HCT116 (cell line): ENCODE data around the gene GPM6B. TPM values are rescaled to one million over a fixed set of nuclear protein-coding genes. Genes with fewer than 3 reads are reported as not detected.
A peak's percentile ranks its signal among the peaks of the same experiment; 100 is the strongest.
"Not testable (repeated sequence)": the region's sequence is repeated elsewhere in the genome, so short reads cannot be mapped to it uniquely, and the experiment has no call there.

Experiments used
- ATAC-seq: fragments of 200-7000 bp; cut with Tn5 transposase; 2 replicates; pipeline ENCODE4 v1.9.1; 2020; ENCODE audit warnings: mild to moderate bottlenecking, moderate library complexity
- BruUV-seq: library from RNA; stranded (reverse); fragments of 400-500 nt; replicated peaks from 2 replicates; lab custom pipeline; 2021; lab: Mats Ljungman, UMichigan
- CTCF ChIA-PET: fragments of 300-600 bp; sonication (Branson Sonifier 250); formaldehyde crosslinking; loops from one replicate; lab custom pipeline; 2021; ENCODE audit warnings: antibody characterized with exemption; lab: Charles Lee
- POLR2A ChIA-PET: fragments of 300-600, 350-600 bp; sonication (Branson Sonifier 250); formaldehyde crosslinking; loops from one replicate; lab custom pipeline; 2021; ENCODE audit warnings: antibody characterized with exemption; lab: Charles Lee
- RAD21 ChIA-PET, 2 experiments: fragments of 300-600 bp; sonication (Branson Sonifier 250); formaldehyde crosslinking; loops; one replicate each; lab custom pipeline; 2023; ENCODE audit warnings: low total read pairs in 2 of 2; ENCODE audit not compliant: uncharacterized antibody in 2 of 2, unreplicated experiment in 2 of 2, low non-redundant PET in 1 of 2; lab: Charles Lee
- DNase-seq: peaks from one replicate; pipeline ENCODE4 v3.0.0-alpha.2; 2010; ENCODE audit warnings: low read depth, low spot score
- H2AFZ ChIP-seq: fragments of 200-600 bp; shearing (Covaris generic), sonication (generic); 2 replicates; pipeline ENCODE4 v1.6.1; 2017; ENCODE audit warnings: low read depth, mixed run types, mixed read lengths, antibody characterized with exemption, low read length; ENCODE audit not compliant: poor library complexity, severe bottlenecking
- H3K27ac ChIP-seq: 2 replicates; pipeline ENCODE4 v1.5.1; 2012; ENCODE audit warnings: low read depth, low read length
- H3K27me3 ChIP-seq: fragments of 200-600 bp; sonication (generic); 2 replicates; pipeline ENCODE4 v1.6.1; 2016; ENCODE audit warnings: mixed run types, low read length, mixed read lengths; ENCODE audit not compliant: insufficient read depth
- H3K36me3 ChIP-seq, 2 experiments: fragments of 200-500 bp in 1 of 2; fragments of 200-600 bp in 1 of 2; sonication (Bioruptor generic) in 1 of 2; sonication (generic) in 1 of 2; 2 replicates each; pipeline versions ENCODE4 v1.5.1 to v1.6.1; 2014 to 2016; ENCODE audit warnings: low read length in 2 of 2, inconsistent platforms in 1 of 2, mixed read lengths in 1 of 2, mixed run types in 1 of 2; ENCODE audit not compliant: insufficient read depth in 2 of 2, control insufficient read depth in 1 of 2
- H3K4me1 ChIP-seq, 2 experiments: fragments of 200-600 bp in 1 of 2; sonication (generic) in 1 of 2; 2 replicates each; pipeline versions ENCODE4 v1.5.1 to v1.6.1; 2012 to 2017; ENCODE audit warnings: low read length in 2 of 2, inconsistent platforms in 1 of 2, mild to moderate bottlenecking in 1 of 2, mixed read lengths in 1 of 2, mixed run types in 1 of 2, moderate library complexity in 1 of 2; ENCODE audit not compliant: insufficient read depth in 2 of 2, control insufficient read depth in 1 of 2
- H3K4me2 ChIP-seq: fragments of 200-600 bp; sonication (generic); 2 replicates; pipeline ENCODE4 v1.6.1; 2017; ENCODE audit warnings: mixed run types, low read length, mixed read lengths
- H3K4me3 ChIP-seq, 2 experiments: fragments of 200-600 bp in 1 of 2; sonication (generic) in 1 of 2; replicated peaks in 1 of 2; 2 replicates each; pipeline ENCODE4 v1.5.1; 2011 to 2016; ENCODE audit warnings: low read length in 2 of 2, control low read depth in 1 of 2, low read depth in 1 of 2, mild to moderate bottlenecking in 1 of 2, mixed read lengths in 1 of 2, mixed run types in 1 of 2
- H3K79me2 ChIP-seq: fragments of 200-600 bp; sonication (generic); 2 replicates; pipeline ENCODE4 v1.6.1; 2017; ENCODE audit warnings: mild to moderate bottlenecking, mixed run types, low read length, moderate library complexity, mixed read lengths; ENCODE audit not compliant: insufficient read depth
- H3K9ac ChIP-seq: fragments of 200-600 bp; sonication (generic); 2 replicates; pipeline ENCODE4 v1.6.1; 2016; ENCODE audit warnings: low read length, mixed read lengths
- H3K9me2 ChIP-seq: fragments of 200-600 bp; sonication (generic), shearing (Covaris generic); 2 replicates; pipeline ENCODE4 v1.6.1; 2017; ENCODE audit warnings: mixed run types, mild to moderate bottlenecking, moderate library complexity; ENCODE audit not compliant: insufficient read depth
- H3K9me3 ChIP-seq, 2 experiments: fragments of 200-500 bp in 1 of 2; fragments of 200-600 bp in 1 of 2; sonication (Bioruptor generic) in 1 of 2; sonication (generic) in 1 of 2; 2 replicates each; pipeline ENCODE4 v1.6.1; 2014 to 2017; ENCODE audit warnings: low read length in 2 of 2, mixed read lengths in 2 of 2, inconsistent platforms in 1 of 2, low read depth in 1 of 2, mild to moderate bottlenecking in 1 of 2, mixed run types in 1 of 2, moderate library complexity in 1 of 2; ENCODE audit not compliant: control insufficient read depth in 1 of 2, insufficient read depth in 1 of 2
- H4K20me1 ChIP-seq: fragments of 200-600 bp; sonication (generic), shearing (Covaris generic); 2 replicates; pipeline ENCODE4 v1.6.1; 2017; ENCODE audit warnings: mixed run types, mild to moderate bottlenecking, moderate library complexity; ENCODE audit not compliant: insufficient read depth
- CEBPB ChIP-seq: IDR thresholded peaks from 2 replicates; pipeline ENCODE4 v1.6.1; 2012; ENCODE audit warnings: low read depth
- EGR1 ChIP-seq: IDR thresholded peaks from 2 replicates; pipeline ENCODE4 v1.6.1; 2012; ENCODE audit warnings: low read depth
- EZH2phosphoT487 ChIP-seq: fragments of 200-600 bp; IDR thresholded peaks from 2 replicates; pipeline ENCODE4 v1.6.1; 2018; ENCODE audit warnings: antibody characterized with exemption, borderline replicate concordance
- FOSL1 ChIP-seq: IDR thresholded peaks from 2 replicates; pipeline ENCODE4 v1.6.1; 2012; ENCODE audit warnings: low read depth
- JUND ChIP-seq: IDR thresholded peaks from 2 replicates; pipeline ENCODE4 v1.6.1; 2012
- POLR2A ChIP-seq: IDR thresholded peaks from 2 replicates; pipeline ENCODE4 v1.7.0; 2011; ENCODE audit warnings: borderline replicate concordance; ENCODE audit not compliant: insufficient read depth, insufficient read length; ENCODE audit errors: extremely low read depth
- POLR2AphosphoS5 ChIP-seq: IDR thresholded peaks from 2 replicates; pipeline ENCODE4 v1.6.1; 2011; ENCODE audit warnings: mild to moderate bottlenecking, low read depth, low read length, moderate library complexity
- RAD21 ChIP-seq: IDR thresholded peaks from 2 replicates; pipeline ENCODE4 v1.6.1; 2012; ENCODE audit warnings: low read depth, mild to moderate bottlenecking
- REST ChIP-seq: IDR thresholded peaks from 2 replicates; pipeline ENCODE4 v1.6.1; 2012; ENCODE audit warnings: low read depth
- SIN3A ChIP-seq: IDR thresholded peaks from 2 replicates; pipeline ENCODE4 v1.6.1; 2012; ENCODE audit warnings: low read depth
- SRF ChIP-seq: IDR thresholded peaks from 2 replicates; pipeline ENCODE4 v1.6.1; 2012; ENCODE audit warnings: low read depth
- TCF7L2 ChIP-seq: IDR thresholded peaks from 2 replicates; pipeline ENCODE4 v1.7.0; 2011; ENCODE audit warnings: borderline replicate concordance, inconsistent platforms; ENCODE audit not compliant: insufficient read depth, insufficient read length; ENCODE audit errors: extremely low read depth
- YY1 ChIP-seq: IDR thresholded peaks from 2 replicates; pipeline ENCODE4 v1.6.1; 2011; ENCODE audit warnings: low read length, low read depth, moderate library complexity, mild to moderate bottlenecking; ENCODE audit not compliant: insufficient replicate concordance; ENCODE audit errors: extremely low read depth
- ZBTB33 ChIP-seq: IDR thresholded peaks from 2 replicates; pipeline ENCODE4 v1.6.1; 2011; ENCODE audit warnings: mild to moderate bottlenecking, low read length, moderate library complexity; ENCODE audit not compliant: insufficient replicate concordance; ENCODE audit errors: extremely low read depth
- ZFX ChIP-seq: fragments of 450-650 bp; IDR thresholded peaks from 2 replicates; pipeline ENCODE4 v1.6.1; 2017
- ZNF274 ChIP-seq: fragments of 200-500 bp; sonication (Bioruptor generic); IDR thresholded peaks from 2 replicates; pipeline ENCODE4 v1.6.1; 2014; ENCODE audit warnings: mild to moderate bottlenecking, low read depth, low read length, inconsistent platforms
- intact Hi-C: fragments of 100-400 bp; cut with micrococcal nuclease; formaldehyde crosslinking; loops from 2 replicates; pipeline ENCODE4 v1.10.0; 2022
- total RNA-seq: library from RNA; stranded (reverse); gene quantifications from one replicate; pipeline ENCODE4 v1.2.1, GENCODE V29; 2021; ENCODE audit not compliant: unreplicated experiment
- TF ChIP-seq, protein P1 (sequence below): IDR thresholded peaks from 2 replicates; pipeline ENCODE4 v1.6.1; 2012

GPM6B gene
- total RNA-seq, 1 experiment from 2014 or later: 0.07 TPM

GRCh38 chrX:13732246-13733067 lies 84.4 kb downstream of the GPM6B start:
- Histone ChIP-seq H3K4me1 (peaks cover 3 to 5% of the 10 kb centered on the region in 2 experiments; a peak in 2 of 4 replicates), H3K36me3 (no peaks in the 10 kb centered on the region; a peak in 1 of 4 replicates), H3K9me2 (no peaks in the 10 kb centered on the region), H3K4me2 (peak overlapping the region; percentile 76), H3K4me3 (no peak overlapping the region), H3K79me2 (peaks cover 41% of the 10 kb centered on the region), H4K20me1 (no peaks in the 10 kb centered on the region), H3K9me3 (no peaks in the 10 kb centered on the region), H3K9ac (no peak overlapping the region), H2AFZ (no peak overlapping the region), H3K27ac (no peak overlapping the region), H3K27me3 (no peaks in the 10 kb centered on the region)
- ChIA-PET CTCF (no interaction called here), POLR2A (no interaction called here), RAD21 (no interaction called here)
- intact Hi-C loops: loop anchor here (5.0 kb wide), 1 partner anchor 40 kb away; no protein-coding TSS in a partner anchor
- TF ChIP-seq ZBTB33 (no peak), EZH2phosphoT487 (no peak), SRF (no peak), CEBPB (no peak), FOSL1 (no peak), YY1 (no peak), POLR2A (no peak), TCF7L2 (no peak), POLR2AphosphoS5 (no peak), ZNF274 (no peak), SIN3A (no peak), ZFX (no peak), JUND (no peak), RAD21 (no peak), REST (no peak), EGR1 (no peak)
- TF ChIP-seq, protein P1, sequence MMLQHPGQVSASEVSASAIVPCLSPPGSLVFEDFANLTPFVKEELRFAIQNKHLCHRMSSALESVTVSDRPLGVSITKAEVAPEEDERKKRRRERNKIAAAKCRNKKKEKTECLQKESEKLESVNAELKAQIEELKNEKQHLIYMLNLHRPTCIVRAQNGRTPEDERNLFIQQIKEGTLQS: no peak
- ATAC-seq (no peak), DNase-seq (no peak)
- BruUV-seq: no TSS peak

- DNase-seq, H3K4me1 ChIP-seq, H3K4me2 ChIP-seq, H3K27me3 ChIP-seq, ATAC-seq, H2AFZ ChIP-seq, H3K27ac ChIP-seq, H3K9ac ChIP-seq, H3K4me3 ChIP-seq, H3K9me2 ChIP-seq, H3K36me3 ChIP-seq, CTCF ChIA-PET, H4K20me1 ChIP-seq, BruUV-seq, RAD21 ChIA-PET, POLR2A ChIA-PET, H3K9me3 ChIP-seq: not testable (repeated sequence)
- H3K79me2 ChIP-seq: peaks cover 39% of the 10 kb centered on the region
- intact Hi-C loops: loop anchor here (5.0 kb wide), 1 partner anchor 38 kb away; no protein-coding TSS in a partner anchor
Observed at GRCh38 chrX:13730523-13730922, 86.4 kb downstream of the GPM6B start.
